PC-9 (cell line): ENCODE results near the gene FLVCR1. TPM values are rescaled to one million over a fixed set of nuclear protein-coding genes. Genes with fewer than 3 reads are reported as not detected.
A peak's percentile ranks its signal among the peaks of the same experiment; 100 is the strongest.

ENCODE experiments used
- BruUV-seq: library from RNA; stranded (reverse); fragments of 400-500 nt; replicated peaks from 2 replicates; lab custom pipeline; 2021; lab: Mats Ljungman, UMichigan
- CTCF ChIA-PET: fragments of 300-600 bp; sonication (Branson Sonifier 250); formaldehyde crosslinking; loops from one replicate; lab custom pipeline; 2022; ENCODE audit warnings: antibody characterized with exemption; lab: Charles Lee
- POLR2A ChIA-PET: fragments of 300-600 bp; sonication (Branson Sonifier 250); formaldehyde crosslinking; loops from one replicate; lab custom pipeline; 2022; ENCODE audit warnings: antibody characterized with exemption; ENCODE audit not compliant: unreplicated experiment; lab: Charles Lee
- DNase-seq, 2 experiments: peaks; one replicate each; pipeline versions ENCODE4 v3.0.0 to v3.0.0-alpha.2; 2015 to 2022; ENCODE audit warnings: mixed read lengths in 1 of 2
- H2AFZ ChIP-seq: fragments of 200-600 bp; sonication (generic); 2 replicates; pipeline ENCODE4 v1.8.1; 2017; ENCODE audit warnings: antibody characterized with exemption
- H3F3A ChIP-seq: fragments of 200-600 bp; sonication (generic); 2 replicates; pipeline ENCODE4 v1.8.1; 2017; ENCODE audit warnings: antibody characterized with exemption, mild to moderate bottlenecking, low read depth; ENCODE audit not compliant: insufficient read depth
- H3K27ac ChIP-seq: fragments of 200-600 bp; sonication (generic); 2 replicates; pipeline ENCODE4 v1.6.1; 2016; ENCODE audit warnings: mixed run types
- H3K27me3 ChIP-seq: fragments of 200-600 bp; sonication (generic); 2 replicates; pipeline ENCODE4 v1.6.1; 2016; ENCODE audit warnings: low read depth, mixed run types; ENCODE audit not compliant: insufficient read depth
- H3K36me3 ChIP-seq: fragments of 200-600 bp; sonication (generic); 2 replicates; pipeline ENCODE4 v1.6.1; 2016; ENCODE audit warnings: low read depth, mixed run types
- H3K4me1 ChIP-seq: fragments of 200-600 bp; sonication (generic); replicated peaks from 2 replicates; pipeline ENCODE4 v1.6.1; 2016; ENCODE audit warnings: mixed run types; ENCODE audit not compliant: insufficient read depth
- H3K4me2 ChIP-seq: fragments of 200-600 bp; sonication (generic); 2 replicates; pipeline ENCODE4 v1.6.1; 2017; ENCODE audit warnings: mixed run types
- H3K4me3 ChIP-seq: fragments of 200-600 bp; sonication (generic); 2 replicates; pipeline ENCODE4 v1.6.1; 2016; ENCODE audit warnings: mixed run types
- H3K79me2 ChIP-seq: fragments of 200-600 bp; sonication (generic); 2 replicates; pipeline ENCODE4 v1.6.1; 2017; ENCODE audit warnings: low read depth, mixed run types
- H3K9me2 ChIP-seq: fragments of 200-600 bp; sonication (generic); 2 replicates; pipeline ENCODE4 v1.8.1; 2017; ENCODE audit warnings: mild to moderate bottlenecking; ENCODE audit not compliant: insufficient read depth
- H3K9me3 ChIP-seq: fragments of 200-600 bp; sonication (generic); 2 replicates; pipeline ENCODE4 v1.8.1; 2016; ENCODE audit warnings: low read depth; ENCODE audit not compliant: insufficient read depth
- H4K20me1 ChIP-seq: fragments of 200-600 bp; sonication (generic); 2 replicates; pipeline ENCODE4 v1.8.1; 2017; ENCODE audit not compliant: insufficient read depth
- CTCF ChIP-seq: fragments of 200-600 bp; sonication (generic); conservative IDR thresholded peaks from 2 replicates; pipeline ENCODE4 v1.6.1; 2017; ENCODE audit warnings: mixed run types, antibody characterized with exemption, mild to moderate bottlenecking, moderate library complexity
- EZH2 ChIP-seq: fragments of 200-600 bp; sonication (generic); IDR thresholded peaks from 2 replicates; pipeline ENCODE4 v1.8.0; 2017; ENCODE audit warnings: antibody characterized with exemption, low read depth
- intact Hi-C: fragments of 100-400 bp; cut with micrococcal nuclease; formaldehyde crosslinking; loops from one replicate; pipeline ENCODE4 v1.10.0; 2022; ENCODE audit not compliant: unreplicated experiment
- total RNA-seq: library from RNA; stranded (reverse); gene quantifications from 2 replicates; pipeline ENCODE4 v1.2.3, GENCODE V29; 2021

The FLVCR1 gene
- total RNA-seq, 1 experiment from 2014 or later = 13.1 TPM

DNA sequence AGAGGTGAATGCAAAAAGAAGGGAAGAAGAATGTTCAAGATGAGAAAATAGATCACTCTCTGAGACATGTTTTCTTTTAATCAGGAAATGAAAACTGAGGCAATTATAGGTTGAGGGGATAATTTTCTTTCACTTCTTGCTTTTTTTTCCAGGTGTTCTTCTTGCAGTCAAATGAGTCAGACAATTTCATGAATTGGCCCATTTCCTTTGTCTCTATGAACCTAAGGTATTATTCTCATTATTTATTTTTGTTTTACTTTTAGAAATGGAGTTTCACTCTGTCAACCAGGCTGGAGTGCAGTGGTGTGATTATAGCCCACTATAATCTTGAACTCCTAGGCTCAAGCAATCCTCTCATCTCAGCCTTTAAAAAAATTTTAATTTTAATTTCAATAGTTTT is 88.8 kb downstream of the FLVCR1 start:
- no peak overlapping the region for H3K27ac ChIP-seq
- TF ChIP-seq CTCF (no peak), EZH2 (no peak)
- H3K9me3 ChIP-seq = no peaks in the 10 kb centered on the region
- no peak overlapping the region for H3K4me2 ChIP-seq
- POLR2A ChIA-PET = no interaction called here
- H3K36me3 ChIP-seq = no peaks in the 10 kb centered on the region
- CTCF ChIA-PET = no interaction called here
- no peaks in the 10 kb centered on the region for H3F3A ChIP-seq
- no peaks in the 10 kb centered on the region; the same call in 1 of the 2 replicates for H3K9me2 ChIP-seq
- H3K27me3 ChIP-seq = peaks cover 14% of the 10 kb centered on the region
- no peaks in the 10 kb centered on the region for H3K4me1 ChIP-seq
- peak overlapping the region; percentile 67; the same call in 1 of the 2 replicates for H2AFZ ChIP-seq
- H3K79me2 ChIP-seq = no peaks in the 10 kb centered on the region
- no peak overlapping the region for H3K4me3 ChIP-seq
- no peak for DNase-seq
- intact Hi-C loops = no loop called here
- no peaks in the 10 kb centered on the region for H4K20me1 ChIP-seq
- no TSS peak for BruUV-seq

Other genes with a start within 250 kb of the FLVCR1 start
- gene ATF3, start 249.5 kb upstream of the FLVCR1 start, total RNA-seq = 10.2 and 10.8 TPM in 2 replicates
- 0.50 and 1.3 TPM in 2 replicates for gene BATF3, start 158.4 kb upstream of the FLVCR1 start, total RNA-seq
- 28.9 and 32.4 TPM in 2 replicates for gene NSL1, start 66.5 kb upstream of the FLVCR1 start, total RNA-seq
- gene TATDN3, start 66.4 kb upstream of the FLVCR1 start, total RNA-seq = 10.2 and 12.3 TPM in 2 replicates
- not detected in 2 replicates for gene SPATA45, start 10.6 kb upstream of the FLVCR1 start, total RNA-seq
- 0.55 TPM in 1 of 2 replicates, not detected in the other for gene VASH2, start 92.3 kb downstream of the FLVCR1 start, total RNA-seq
- gene ANGEL2, start 157.6 kb downstream of the FLVCR1 start, total RNA-seq = 35.4 and 42.6 TPM in 2 replicates
- gene RPS6KC1, start 193.0 kb downstream of the FLVCR1 start, total RNA-seq = 14.5 and 16.4 TPM in 2 replicates